ENCODE measurements around the gene ARHGAP12. TPM values are rescaled to one million over a fixed set of nuclear protein-coding genes. Genes with fewer than 3 reads are reported as not detected.

The ARHGAP12 gene
- total and polyA plus RNA-seq, 2 donors (not counting 3 experiments of a cell fraction or from before 2014, with no cell fraction given), result 5.8 to 19.3 TPM

DNA sequence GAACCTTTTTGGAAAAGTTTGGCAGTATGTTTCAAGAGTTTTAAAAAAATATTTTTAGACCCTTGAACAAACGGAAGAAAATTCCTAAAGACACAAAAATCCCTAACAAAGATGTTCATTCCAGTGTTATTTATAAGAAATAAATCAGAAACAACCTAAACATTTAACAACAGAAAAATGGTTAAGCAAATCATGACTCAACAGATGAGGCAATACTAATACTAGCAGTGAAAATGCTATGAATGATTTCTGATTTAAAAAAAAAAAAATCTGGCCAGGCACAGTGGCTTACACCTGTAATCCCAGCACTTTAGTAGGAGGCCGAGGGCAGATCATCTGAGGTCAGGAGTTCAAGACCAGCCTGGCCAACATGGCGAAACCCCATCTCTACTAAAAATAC, 61.0 kb downstream of the ARHGAP12 start:
- Histone ChIP-seq H3K27me3 (ENCODE audit: control insufficient read depth in 2 of 2, insufficient read depth in 2 of 2, low read length in 2 of 2) (no peaks in the 10 kb centered on the region), H3K4me2 (ENCODE audit: insufficient read depth, low read length) (no peak overlapping the region), H4K20me1 (replicated peaks; ENCODE audit: control insufficient read depth, extremely low read depth, insufficient read depth, low read length) (no peaks in the 10 kb centered on the region), H3K9me1 (replicated peaks; ENCODE audit: control insufficient read depth, extremely low read depth, insufficient read depth, low read length) (no peaks in the 10 kb centered on the region), H3K79me2 (ENCODE audit: control insufficient read depth, insufficient read depth, low read length) (peaks cover 1% of the 10 kb centered on the region), H2AFZ (ENCODE audit: low read depth, low read length) (no peak overlapping the region), H3K36me3 (ENCODE audit: control insufficient read depth in 2 of 2, extremely low read depth in 1 of 2, insufficient read depth in 2 of 2, low read length in 2 of 2) (no peaks in the 10 kb centered on the region), H3K27ac (ENCODE audit: insufficient read depth, low read depth, low read length) (no peak overlapping the region), H3K4me3 (replicated peaks in 1 of 3; ENCODE audit: insufficient read depth in 1 of 3, low read depth in 1 of 3, low read length in 3 of 3) (no peak overlapping the region), H3K9ac (replicated peaks; ENCODE audit: extremely low read depth, insufficient read depth, low read length) (no peak overlapping the region), H3K4me1 (ENCODE audit: control insufficient read depth, extremely low read depth, insufficient read depth, low read length) (peaks cover 19% of the 10 kb centered on the region), H3K9me3 (replicated peaks; ENCODE audit: control insufficient read depth, insufficient read depth, low read length) (no peaks in the 10 kb centered on the region)
- BruUV-seq (replicated peaks), result no TSS peak
- no peak for FAIRE-seq
- DNase-seq (ENCODE audit: low read depth, low spot score), result no peak
- TF ChIP-seq GATA2 (IDR thresholded peaks at IDR 0.05; ENCODE audit: insufficient read depth, insufficient read length, low read depth, low read length), result no peak
- no peak for TF ChIP-seq POLR2AphosphoS5 (IDR thresholded peaks at IDR 0.05; ENCODE audit: insufficient read depth, low read depth, low read length)
- TF ChIP-seq, protein P1, sequence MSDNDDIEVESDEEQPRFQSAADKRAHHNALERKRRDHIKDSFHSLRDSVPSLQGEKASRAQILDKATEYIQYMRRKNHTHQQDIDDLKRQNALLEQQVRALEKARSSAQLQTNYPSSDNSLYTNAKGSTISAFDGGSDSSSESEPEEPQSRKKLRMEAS (IDR thresholded peaks at IDR 0.05; ENCODE audit: insufficient read depth, insufficient read length), result no peak
- TF ChIP-seq FOS (IDR thresholded peaks at IDR 0.05; ENCODE audit: borderline replicate concordance, insufficient read depth, low read length), result no peak
- no peak for TF ChIP-seq MYC (IDR thresholded peaks at IDR 0.05; ENCODE audit: low read depth, low read length)
- no peak for TF ChIP-seq POLR2A (IDR thresholded peaks at IDR 0.05; ENCODE audit: low read depth, low read length)
- TF ChIP-seq JUN (IDR thresholded peaks at IDR 0.05; ENCODE audit: borderline replicate concordance, insufficient read depth, insufficient read length, low read depth), result no peak
- no peak for TF ChIP-seq EZH2 (IDR thresholded peaks at IDR 0.05; ENCODE audit: borderline replicate concordance, low read depth, low read length, severe bottlenecking)
- no peak for TF ChIP-seq CTCF (IDR thresholded peaks at IDR 0.05; ENCODE audit: extremely low read depth in 1 of 2, insufficient read depth in 1 of 2, low read depth in 1 of 2, low read length in 2 of 2)
- intact Hi-C loops (cut with micrococcal nuclease) (no loop called here), dilution Hi-C loops (cut with MboI; ENCODE audit: extremely low pct_ligation_motif_present, low sequenced_read_pairs) (no loop called here)
- ChIA-PET POLR2A (no interaction called here), CTCF (no interaction called here)

Data from endothelial cell of umbilical vein (primary cell).